Astrocyte (in vitro differentiated cells and primary cell): Measurements from ENCODE around the gene DNMT1. TPM values are rescaled to one million over a fixed set of nuclear protein-coding genes. Genes with fewer than 3 reads are reported as not detected.

ENCODE experiments used
- DNase-seq: peaks from one replicate; pipeline ENCODE4 v3.0.0-alpha.2; 2010; ENCODE audit warnings: low read depth
- FAIRE-seq: peaks from 2 replicates; lab custom pipeline; 2011; peaks lifted over from hg19 to GRCh38; lab: Jason Lieb, UNC
- H2AFZ ChIP-seq: 2 replicates; pipeline ENCODE4 v1.6.0; 2012; ENCODE audit warnings: low read depth, low read length, inconsistent platforms
- H3K27ac ChIP-seq: 2 replicates; pipeline ENCODE4 v1.5.1; 2011; ENCODE audit warnings: low read depth, low read length, inconsistent platforms
- H3K27me3 ChIP-seq: 2 replicates; pipeline ENCODE4 v1.6.0; 2011; ENCODE audit warnings: low read length, inconsistent platforms; ENCODE audit not compliant: insufficient read depth
- H3K36me3 ChIP-seq: 2 replicates; pipeline ENCODE4 v1.5.1; 2011; ENCODE audit warnings: low read length, inconsistent platforms; ENCODE audit not compliant: insufficient read depth
- H3K4me1 ChIP-seq: 2 replicates; pipeline ENCODE4 v1.5.1; 2011; ENCODE audit warnings: low read length, inconsistent platforms; ENCODE audit not compliant: insufficient read depth
- H3K4me2 ChIP-seq: 2 replicates; pipeline ENCODE4 v1.6.0; 2012; ENCODE audit warnings: low read length, inconsistent platforms
- H3K4me3 ChIP-seq: 2 replicates; pipeline ENCODE4 v1.5.1; 2011; ENCODE audit warnings: low read depth, mild to moderate bottlenecking, low read length, inconsistent platforms; ENCODE audit not compliant: insufficient read depth
- H3K79me2 ChIP-seq: 2 replicates; pipeline ENCODE4 v1.6.0; 2012; ENCODE audit warnings: mild to moderate bottlenecking, low read length, inconsistent platforms; ENCODE audit not compliant: insufficient read depth
- H3K9ac ChIP-seq: 2 replicates; pipeline ENCODE4 v1.6.0; 2012; ENCODE audit warnings: mild to moderate bottlenecking, low read length, inconsistent platforms
- H3K9me3 ChIP-seq: 2 replicates; pipeline ENCODE4 v1.5.1; 2012; ENCODE audit warnings: low read depth, mild to moderate bottlenecking, low read length, inconsistent platforms; ENCODE audit not compliant: insufficient read depth
- H4K20me1 ChIP-seq: 2 replicates; pipeline ENCODE4 v1.6.0; 2012; ENCODE audit warnings: low read length, inconsistent platforms; ENCODE audit not compliant: insufficient read depth
- H3K27ac Mint-ChIP-seq: one replicate; pipeline ENCODE4 v1.8.0; 2021; ENCODE audit warnings: mild to moderate bottlenecking, mixed read lengths; ENCODE audit not compliant: unreplicated experiment
- H3K27me3 Mint-ChIP-seq: one replicate; pipeline ENCODE4 v1.8.0; 2021; ENCODE audit warnings: low read depth, mixed read lengths; ENCODE audit not compliant: unreplicated experiment
- H3K36me3 Mint-ChIP-seq: one replicate; pipeline ENCODE4 v1.8.0; 2021; ENCODE audit warnings: low read depth, mixed read lengths; ENCODE audit not compliant: unreplicated experiment
- H3K4me1 Mint-ChIP-seq: one replicate; pipeline ENCODE4 v1.8.0; 2021; ENCODE audit warnings: low read depth, mixed read lengths; ENCODE audit not compliant: unreplicated experiment
- H3K4me3 Mint-ChIP-seq: one replicate; pipeline ENCODE4 v1.8.0; 2021; ENCODE audit warnings: mild to moderate bottlenecking, moderate library complexity, mixed read lengths; ENCODE audit not compliant: unreplicated experiment
- H3K9me3 Mint-ChIP-seq: one replicate; pipeline ENCODE4 v1.8.0; 2021; ENCODE audit warnings: mild to moderate bottlenecking, mixed read lengths; ENCODE audit not compliant: unreplicated experiment
- EZH2 ChIP-seq: IDR thresholded peaks from 2 replicates; pipeline ENCODE4 v1.6.1; 2012; ENCODE audit warnings: mild to moderate bottlenecking, low read length, inconsistent platforms; ENCODE audit not compliant: insufficient read depth
- total RNA-seq: library from RNA; stranded (reverse); gene quantifications from 2 replicates; pipeline ENCODE4 v1.2.1, GENCODE V29; 2021
- TF ChIP-seq, protein P1 (sequence below): IDR thresholded peaks from 2 replicates; pipeline ENCODE4 v1.5.1; 2011; ENCODE audit warnings: low read depth, mild to moderate bottlenecking, inconsistent platforms, low read length, moderate library complexity; ENCODE audit not compliant: insufficient read depth

The DNMT1 gene
- total RNA-seq, 1 donor from 2014 or later = 50.6 TPM

GRCh38 chr19:10137751-10138682, 56.7 kb downstream of the DNMT1 start:
- TF ChIP-seq, protein P1, sequence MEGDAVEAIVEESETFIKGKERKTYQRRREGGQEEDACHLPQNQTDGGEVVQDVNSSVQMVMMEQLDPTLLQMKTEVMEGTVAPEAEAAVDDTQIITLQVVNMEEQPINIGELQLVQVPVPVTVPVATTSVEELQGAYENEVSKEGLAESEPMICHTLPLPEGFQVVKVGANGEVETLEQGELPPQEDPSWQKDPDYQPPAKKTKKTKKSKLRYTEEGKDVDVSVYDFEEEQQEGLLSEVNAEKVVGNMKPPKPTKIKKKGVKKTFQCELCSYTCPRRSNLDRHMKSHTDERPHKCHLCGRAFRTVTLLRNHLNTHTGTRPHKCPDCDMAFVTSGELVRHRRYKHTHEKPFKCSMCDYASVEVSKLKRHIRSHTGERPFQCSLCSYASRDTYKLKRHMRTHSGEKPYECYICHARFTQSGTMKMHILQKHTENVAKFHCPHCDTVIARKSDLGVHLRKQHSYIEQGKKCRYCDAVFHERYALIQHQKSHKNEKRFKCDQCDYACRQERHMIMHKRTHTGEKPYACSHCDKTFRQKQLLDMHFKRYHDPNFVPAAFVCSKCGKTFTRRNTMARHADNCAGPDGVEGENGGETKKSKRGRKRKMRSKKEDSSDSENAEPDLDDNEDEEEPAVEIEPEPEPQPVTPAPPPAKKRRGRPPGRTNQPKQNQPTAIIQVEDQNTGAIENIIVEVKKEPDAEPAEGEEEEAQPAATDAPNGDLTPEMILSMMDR = no peak
- no peak for TF ChIP-seq EZH2
- FAIRE-seq (no peak), DNase-seq (no peak)
- Histone ChIP-seq H3K4me2 (no peak overlapping the region), H3K79me2 (no peaks in the 10 kb centered on the region), H3K27ac (no peak overlapping the region), H3K9ac (no peak overlapping the region), H3K36me3 (peaks cover 31% of the 10 kb centered on the region), H2AFZ (no peak overlapping the region), H4K20me1 (peaks cover 10% of the 10 kb centered on the region), H3K4me3 (no peak overlapping the region), H3K9me3 (no peaks in the 10 kb centered on the region), H3K27me3 (no peaks in the 10 kb centered on the region), H3K4me1 (no peaks in the 10 kb centered on the region)
- H3K27me3 Mint-ChIP-seq = no peaks in the 10 kb centered on the region
- no peak overlapping the region for H3K4me3 Mint-ChIP-seq
- H3K27ac Mint-ChIP-seq = no peak overlapping the region
- H3K4me1 Mint-ChIP-seq = no peaks in the 10 kb centered on the region
- no peaks in the 10 kb centered on the region for H3K9me3 Mint-ChIP-seq
- peaks cover 7% of the 10 kb centered on the region for H3K36me3 Mint-ChIP-seq

- H3K36me3 Mint-ChIP-seq = peaks cover 9% of the 10 kb centered on the region
- H3K4me1 ChIP-seq = peaks cover 2% of the 10 kb centered on the region
- no peak overlapping the region for H3K4me3 Mint-ChIP-seq
- H3K27me3 ChIP-seq = no peaks in the 10 kb centered on the region
- TF ChIP-seq EZH2 = no peak
- TF ChIP-seq, protein P1 = no peak
- H3K9ac ChIP-seq = no peak overlapping the region
- peaks cover 10% of the 10 kb centered on the region for H4K20me1 ChIP-seq
- no peak for FAIRE-seq
- H3K27ac Mint-ChIP-seq = peak overlapping the region; percentile 7
- H3K79me2 ChIP-seq = no peaks in the 10 kb centered on the region
- no peaks in the 10 kb centered on the region for H3K4me1 Mint-ChIP-seq
- H3K27me3 Mint-ChIP-seq = no peaks in the 10 kb centered on the region
- DNase-seq = no peak
- H3K9me3 Mint-ChIP-seq = no peaks in the 10 kb centered on the region
- no peak overlapping the region for H3K27ac ChIP-seq
- H3K36me3 ChIP-seq = peaks cover 31% of the 10 kb centered on the region
- no peak overlapping the region for H3K4me2 ChIP-seq
- no peaks in the 10 kb centered on the region for H3K9me3 ChIP-seq
- H2AFZ ChIP-seq = no peak overlapping the region
- H3K4me3 ChIP-seq = no peak overlapping the region
These were observed 57.8 kb downstream of the DNMT1 start for GRCh38 chr19:10136936-10137335.
